GM18873 (cell line): Measurements from ENCODE around the gene TBX4.

Source experiments
- ATAC-seq: cut with Tn5 transposase; IDR thresholded peaks from one replicate; pipeline ENCODE4 v1.9.1; 2021; ENCODE audit warnings: mild to moderate bottlenecking, moderate library complexity, moderate number of reproducible peaks; ENCODE audit not compliant: unreplicated experiment, low FRiP score

TBX4 gene

GRCh38 chr17:61452301-61453290 is at the start of gene TBX4:
TSS of gene TBX4 (plus strand) at chr17:61452422. CDS start at chr17:61456491, 4,069 bp downstream.
- no peak for ATAC-seq

DNA sequence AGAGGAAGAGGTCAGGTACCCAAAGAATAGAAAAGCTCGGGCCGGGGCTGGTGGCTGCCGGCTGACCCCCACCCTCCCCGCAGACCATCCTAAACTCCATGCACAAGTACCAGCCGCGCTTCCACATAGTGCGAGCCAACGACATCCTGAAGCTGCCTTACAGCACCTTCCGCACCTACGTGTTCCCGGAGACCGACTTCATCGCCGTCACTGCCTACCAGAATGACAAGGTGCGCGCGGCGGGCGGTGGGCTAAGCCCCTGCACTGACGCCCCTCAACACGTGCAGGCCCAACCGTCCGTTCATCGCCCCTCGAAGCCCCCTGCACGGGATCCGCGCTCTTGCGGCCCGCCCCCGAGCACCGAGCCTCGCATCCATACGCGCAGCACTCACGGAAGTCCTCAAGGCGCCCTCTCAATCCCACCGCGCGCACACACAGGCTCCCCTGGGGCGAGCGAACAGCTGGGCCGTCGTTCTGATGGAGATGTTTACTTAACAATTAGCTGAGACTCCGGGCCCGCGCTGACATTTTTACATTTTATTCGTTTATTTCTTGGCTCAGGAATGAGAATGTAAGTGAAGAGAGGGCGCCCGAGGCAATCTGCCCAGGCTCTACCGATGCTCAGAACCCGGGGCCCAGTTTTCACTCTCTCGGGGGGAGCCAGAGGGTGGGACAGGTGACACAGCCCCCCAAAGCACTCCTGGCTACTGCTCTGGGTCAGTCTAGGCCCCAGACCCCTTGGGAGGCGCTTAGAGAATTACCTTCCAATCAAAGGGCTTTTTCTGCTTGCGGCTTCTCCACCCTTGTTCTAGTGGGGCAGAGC is 49.0 kb upstream of the TBX4 start:
- no peak for ATAC-seq

- no peak for ATAC-seq
Measured at GRCh38 chr17:61403801-61404662, 48.2 kb upstream of the TBX4 start.

DNA sequence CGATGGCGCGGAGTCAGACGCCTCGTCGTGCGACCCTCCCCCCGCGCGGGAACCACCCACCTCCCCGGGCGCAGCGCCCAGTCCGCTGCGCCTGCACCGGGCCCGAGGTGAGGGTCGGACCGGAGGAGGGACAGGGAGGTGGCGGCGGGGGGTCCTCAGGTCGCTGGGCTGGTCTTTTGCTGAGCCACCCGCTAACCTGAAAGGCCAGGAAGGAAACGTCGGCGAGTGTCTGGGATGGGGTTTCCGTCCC is 47.6 kb upstream of the TBX4 start:
- no peak for ATAC-seq

- no peak for ATAC-seq
Measured at GRCh38 chr17:61404913-61405685, 47.1 kb upstream of the TBX4 start.

DNA sequence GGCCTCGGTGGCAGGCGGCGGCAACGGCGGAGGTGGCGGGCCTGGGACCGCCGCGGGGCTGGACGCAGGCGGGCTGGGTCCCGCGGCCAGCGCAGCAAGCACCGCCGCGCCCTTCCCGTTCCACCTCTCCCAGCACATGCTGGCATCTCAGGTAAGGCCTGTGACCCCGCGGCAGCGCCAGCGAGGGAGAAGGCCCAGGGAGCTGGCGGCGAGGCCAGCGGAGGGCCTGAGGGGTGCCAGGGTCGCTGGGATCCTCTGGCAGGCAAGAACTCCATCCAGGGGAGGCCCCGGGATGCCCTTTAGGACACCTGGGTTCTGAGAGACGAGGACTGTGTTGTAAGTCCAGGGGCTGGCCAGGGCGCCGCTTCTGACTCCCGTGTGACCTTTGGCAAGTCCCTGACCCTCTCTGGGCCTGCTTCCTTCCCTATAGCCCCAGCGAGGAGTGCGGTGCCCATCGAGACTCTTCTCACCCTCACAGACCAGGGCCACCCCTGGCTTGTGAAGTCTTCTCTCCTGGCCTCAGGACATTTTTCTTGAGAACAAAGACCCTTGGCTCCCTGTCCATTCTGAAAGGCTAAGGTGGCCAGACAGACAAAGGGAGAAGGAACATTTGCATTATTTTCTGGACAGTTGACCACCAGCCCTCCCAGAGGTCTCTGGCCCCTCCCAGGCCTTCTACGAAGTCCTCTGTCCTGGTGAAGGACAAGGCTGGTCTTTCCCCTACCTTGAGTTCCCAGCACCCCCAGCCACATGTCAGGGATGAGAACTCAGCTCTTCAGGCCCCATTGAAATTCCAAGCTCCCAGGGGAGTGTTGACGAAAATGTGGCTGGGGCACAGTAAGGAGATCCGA is 46.3 kb upstream of the TBX4 start:
- no peak for ATAC-seq

DNA sequence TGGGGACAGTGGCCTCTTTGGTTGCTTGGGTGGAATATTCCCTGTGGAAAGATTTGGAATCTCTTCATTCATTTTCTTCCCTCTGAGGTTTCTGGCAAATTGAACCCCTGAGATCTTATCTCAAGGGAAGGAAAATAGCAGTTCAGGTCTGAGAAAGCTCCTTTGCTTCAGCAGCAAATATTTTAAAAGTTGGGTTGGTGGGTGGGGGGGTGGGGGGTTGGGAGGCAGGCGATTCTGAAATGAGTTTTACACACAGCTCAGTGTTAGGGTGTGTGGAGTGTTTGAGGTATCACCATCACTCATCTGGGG is 45.7 kb upstream of the TBX4 start:
- ATAC-seq = no peak

DNA sequence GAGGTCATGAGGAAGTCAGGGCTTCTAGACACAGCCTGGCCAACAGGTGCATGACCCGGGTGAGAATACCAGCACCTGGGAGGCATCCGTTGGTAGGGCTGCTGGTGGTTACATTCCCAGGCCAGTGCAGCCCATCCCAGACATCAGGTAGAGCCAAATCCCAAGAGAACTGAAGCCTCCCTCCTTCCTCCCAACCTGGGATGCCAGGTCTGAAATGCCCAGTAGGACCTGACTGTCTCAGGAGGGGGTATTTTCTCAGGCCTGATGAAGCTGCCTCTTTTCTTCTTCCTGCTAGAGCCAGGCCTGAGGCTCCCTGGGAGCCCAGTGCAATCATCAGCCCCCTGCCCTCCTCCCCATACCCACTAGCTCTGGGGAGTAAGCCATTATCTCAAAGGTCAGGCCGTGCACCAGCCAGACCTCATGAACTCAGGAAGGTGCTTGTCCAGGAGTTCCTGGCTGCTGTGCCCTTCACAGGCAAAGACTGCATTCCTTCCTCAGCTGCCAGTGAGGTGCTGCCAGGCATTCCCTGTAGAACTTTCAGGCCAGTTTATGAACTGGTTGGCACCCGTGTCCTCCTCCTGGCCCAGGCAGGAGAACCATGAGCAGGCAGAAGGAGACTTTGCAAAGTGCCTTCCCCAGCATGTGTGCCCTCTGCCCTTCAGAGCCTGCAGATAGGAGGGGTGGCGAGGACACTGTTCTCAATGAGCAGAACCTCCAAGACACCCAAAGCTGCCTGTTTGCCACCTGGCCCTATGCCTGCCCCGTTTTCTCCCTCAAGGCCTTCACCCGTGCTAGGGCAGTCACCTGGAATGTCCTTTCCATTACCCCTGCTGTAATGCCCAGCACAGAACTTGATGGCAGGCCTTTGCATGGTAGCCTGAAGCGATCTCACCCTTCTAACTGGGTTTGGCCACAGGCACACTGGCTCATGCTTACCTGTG is 45.0 kb upstream of the TBX4 start:
- no peak for ATAC-seq

- ATAC-seq = no peak
Measured at GRCh38 chr17:61408151-61409041, 43.8 kb upstream of the TBX4 start.

DNA sequence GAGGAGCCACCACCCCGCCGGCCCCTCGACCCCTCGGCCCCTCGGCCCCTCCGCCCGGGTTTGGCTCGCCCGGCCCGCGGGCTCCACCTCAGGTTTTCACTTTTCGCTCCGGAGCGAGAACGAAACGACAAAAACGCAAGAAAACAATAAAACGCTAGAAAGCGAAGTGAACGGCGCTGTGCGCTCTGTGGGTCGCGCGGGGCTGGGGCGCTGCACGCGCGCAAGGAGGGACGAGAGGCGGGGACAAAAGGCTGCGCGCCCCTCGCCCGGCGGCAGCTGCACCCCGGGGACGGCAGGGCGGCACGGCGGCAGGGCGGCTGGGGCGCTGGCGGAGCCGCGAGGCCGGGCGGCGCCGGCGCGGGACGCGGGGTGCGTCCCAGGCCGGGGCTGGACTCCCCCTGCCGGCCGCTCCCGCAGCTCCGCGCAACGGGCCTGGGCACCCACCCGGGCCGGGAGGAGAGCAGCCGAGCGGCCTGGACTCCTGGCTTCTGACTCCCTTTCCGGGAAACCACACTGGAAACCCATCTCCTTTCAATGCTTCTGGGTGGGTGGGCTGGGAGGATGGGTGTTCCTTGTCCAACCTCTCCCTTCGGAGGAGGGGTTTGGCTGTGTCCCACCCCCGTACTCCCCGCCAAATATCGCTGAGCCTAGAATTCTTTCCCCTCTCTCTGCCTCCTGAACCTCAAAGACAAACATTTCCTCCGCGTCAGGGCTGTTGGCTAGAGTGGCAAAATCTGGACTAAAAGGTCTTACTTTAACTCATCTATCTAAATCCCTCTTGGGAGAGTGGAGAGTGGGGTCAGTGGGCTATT is 42.7 kb upstream of the TBX4 start:
- no peak for ATAC-seq

DNA sequence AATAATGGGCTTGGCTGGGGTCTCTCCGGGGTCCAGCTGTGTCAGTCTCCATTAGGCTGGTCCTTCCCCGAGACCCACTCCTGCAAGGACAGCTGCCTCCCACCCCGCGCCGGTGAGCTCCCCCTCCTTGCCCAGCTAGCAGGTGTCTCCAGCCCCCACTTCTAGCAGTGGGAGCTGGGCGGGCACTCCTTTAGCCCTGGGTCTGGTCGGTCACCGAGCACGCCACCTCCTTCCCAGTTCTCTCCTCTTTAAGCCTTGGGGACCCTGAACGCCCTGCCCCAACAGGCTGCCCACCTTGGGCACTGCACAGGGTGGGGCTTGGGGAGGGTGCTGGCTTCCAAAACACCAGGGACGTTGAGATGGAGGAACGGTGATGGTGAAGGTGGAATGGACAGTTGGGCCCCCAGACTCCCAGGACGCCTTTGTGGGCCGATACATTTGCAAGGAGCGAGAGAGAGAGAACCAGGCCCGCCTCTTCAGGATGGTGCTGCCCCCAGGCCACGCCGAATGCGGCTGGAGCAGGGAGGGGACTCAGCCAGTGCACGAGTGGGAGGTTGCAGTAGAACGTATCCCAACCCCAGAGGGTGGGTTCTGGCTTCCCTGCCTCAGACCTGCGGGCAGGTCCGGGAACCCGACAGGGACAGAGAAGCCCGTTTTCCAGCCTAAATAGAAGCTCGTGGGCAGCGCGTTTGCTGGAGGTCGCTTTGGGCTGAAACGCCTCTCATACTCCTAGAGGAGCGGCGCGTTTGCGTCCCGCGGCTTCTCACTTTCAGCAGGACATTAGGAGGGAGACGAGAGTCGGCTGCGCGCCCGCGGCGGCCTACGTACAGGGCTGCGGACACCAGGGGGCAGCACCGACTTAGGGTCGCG is 41.8 kb upstream of the TBX4 start:
- no peak for ATAC-seq

GRCh38 chr17:61411011-61411260 is 41.3 kb upstream of the TBX4 start:
- no peak for ATAC-seq

- no peak for ATAC-seq
Measured at GRCh38 chr17:61411261-61412142, 40.7 kb upstream of the TBX4 start.

- no peak for ATAC-seq
Measured at GRCh38 chr17:61412143-61412859, 39.9 kb upstream of the TBX4 start.
